K562 (cell line): ENCODE results near the gene MTHFR. TPM values are rescaled to one million over a fixed set of nuclear protein-coding genes. Genes with fewer than 3 reads are reported as not detected.

ENCODE experiments used
- BRD9 ChIP-seq: fragments of 450-650 bp; IDR thresholded peaks from 2 replicates; pipeline ENCODE4 v1.6.1; 2018; ENCODE audit warnings: low read depth; ENCODE audit not compliant: partially characterized antibody
- CBFB ChIP-seq: sonication (generic); formaldehyde crosslinking; IDR thresholded peaks from 2 replicates; pipeline ENCODE4 v1.4.0; 2020; ENCODE audit warnings: mild to moderate bottlenecking, missing genetic modification reagents
- CUX1 ChIP-seq: fragments of 200-800 bp; sonication (Bioruptor generic); IDR thresholded peaks from 2 replicates; pipeline ENCODE4 v1.6.1; 2016; ENCODE audit warnings: missing genetic modification characterization, missing compliant biosample characterization
- DMBX1 ChIP-seq: fragments of 250-450 bp; sonication (Bioruptor Pico); IDR thresholded peaks from 2 replicates; pipeline ENCODE4 v1.8.0; 2022; ENCODE audit warnings: inconsistent platforms, mild to moderate bottlenecking, moderate library complexity, borderline replicate concordance
- EP400 ChIP-seq: fragments of 450-650 bp; IDR thresholded peaks from 2 replicates; pipeline ENCODE4 v1.6.1; 2017; ENCODE audit warnings: antibody characterized with exemption, mild to moderate bottlenecking, moderate library complexity
- FOXJ3 ChIP-seq: sonication (generic); formaldehyde crosslinking; IDR thresholded peaks from 2 replicates; pipeline ENCODE4 v1.4.0; 2020; ENCODE audit warnings: mild to moderate bottlenecking, missing genetic modification reagents
- GTF3C2 ChIP-seq: IDR thresholded peaks from 3 replicates; pipeline ENCODE4 v1.6.1; 2011; ENCODE audit warnings: borderline replicate concordance, mild to moderate bottlenecking, moderate library complexity; ENCODE audit not compliant: insufficient read length; ENCODE audit errors: extremely low read depth
- HOMEZ ChIP-seq: fragments of 250-450 bp; sonication (Bioruptor Pico); IDR thresholded peaks from 2 replicates; pipeline ENCODE4 v1.4.0; 2020; ENCODE audit warnings: mild to moderate bottlenecking, moderate library complexity
- POLR2G ChIP-seq: fragments of 200-400 bp; formaldehyde crosslinking; IDR thresholded peaks from 2 replicates; pipeline ENCODE4 v1.6.1; 2017; ENCODE audit warnings: low read depth, mild to moderate bottlenecking, antibody characterized with exemption, low read length, moderate library complexity
- PRPF4 ChIP-seq: fragments of 200-400 bp; formaldehyde crosslinking; IDR thresholded peaks from one replicate; pipeline ENCODE4 v1.6.1; 2017; ENCODE audit warnings: low read length, low read depth, mild to moderate bottlenecking; ENCODE audit not compliant: insufficient read depth, poor library complexity, severe bottlenecking
- SP1 ChIP-seq: sonication (generic); formaldehyde crosslinking; IDR thresholded peaks from 2 replicates; pipeline ENCODE4 v1.8.1; 2022; ENCODE audit warnings: mild to moderate bottlenecking, missing genetic modification reagents
- U2AF2 ChIP-seq: fragments of 200-400 bp; formaldehyde crosslinking; optimal IDR thresholded peaks from 2 replicates; pipeline ENCODE3; 2017; ENCODE audit warnings: low read depth, mild to moderate bottlenecking, low read length
- XRCC5 ChIP-seq: fragments of 200-400 bp; formaldehyde crosslinking; IDR thresholded peaks from 2 replicates; pipeline ENCODE4 v1.6.1; 2017; ENCODE audit warnings: low read depth, mild to moderate bottlenecking, low read length
- ZNF431 ChIP-seq: sonication (generic); formaldehyde crosslinking; IDR thresholded peaks from 2 replicates; pipeline ENCODE4 v1.8.0; 2022; ENCODE audit warnings: mild to moderate bottlenecking, missing genetic modification reagents
- ZNF589 ChIP-seq: fragments of 200-800 bp; sonication (Bioruptor generic); IDR thresholded peaks from 2 replicates; pipeline ENCODE4 v1.6.1; 2016; ENCODE audit warnings: low read depth, missing genetic modification characterization, missing compliant biosample characterization
- polyA plus RNA-seq, 8 experiments: library from polyadenylated mRNA; depleted of rRNA in 4 of 8; stranded (reverse) in 5 of 8; unstranded in 3 of 8; fragments of >200 nt; fragmentation: Nextera tagmentation in 2 of 8; fragmentation: Illumina TruSeq in 1 of 8; extraction: Ambion mirVana in 2 of 8; extraction: Trizol in 1 of 8; gene quantifications; 2 replicates each; pipeline versions ENCODE4 v1.2.1 to v1.2.3, GENCODE V29; 2011 to 2014; ENCODE audit warnings: inconsistent platforms in 1 of 8, missing spikeins in 1 of 8
- total RNA-seq, 7 experiments: library from RNA; depleted of rRNA in 6 of 7; stranded (reverse); fragments of >200 nt in 6 of 7; fragmentation: Illumina TruSeq in 2 of 7; extraction: Trizol in 2 of 7; gene quantifications; 2 replicates each; pipeline versions ENCODE4 v1.2.1 to v1.2.3, GENCODE V29; 2011 to 2021; ENCODE audit warnings: low replicate concordance in 1 of 7
- TF ChIP-seq, protein P1 (sequence below): sonication (generic); formaldehyde crosslinking; IDR thresholded peaks from 2 replicates; pipeline ENCODE4 v1.9.0; 2022; ENCODE audit warnings: mild to moderate bottlenecking, missing genetic modification reagents

The MTHFR gene
- total and polyA plus RNA-seq, 9 of the 15 experiments (the other 6 are each of a cell fraction or from before 2014, with no cell fraction given), result 5.0 to 104 (median 62.6) TPM

GRCh38 chr1:11800756-11801433, 4.9 kb downstream of the MTHFR start (continued):
- TF ChIP-seq, protein P1, sequence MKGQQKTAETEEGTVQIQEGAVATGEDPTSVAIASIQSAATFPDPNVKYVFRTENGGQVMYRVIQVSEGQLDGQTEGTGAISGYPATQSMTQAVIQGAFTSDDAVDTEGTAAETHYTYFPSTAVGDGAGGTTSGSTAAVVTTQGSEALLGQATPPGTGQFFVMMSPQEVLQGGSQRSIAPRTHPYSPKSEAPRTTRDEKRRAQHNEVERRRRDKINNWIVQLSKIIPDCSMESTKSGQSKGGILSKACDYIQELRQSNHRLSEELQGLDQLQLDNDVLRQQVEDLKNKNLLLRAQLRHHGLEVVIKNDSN (CRISPR knock-in tag), result peak; percentile 58; the same call in 1 of the 2 replicates
- TF ChIP-seq ZNF431 (CRISPR knock-in tag), result no peak
- no peak for TF ChIP-seq BRD9
- TF ChIP-seq DMBX1, result peak; percentile 87
- no peak for TF ChIP-seq HOMEZ (CRISPR knock-in tag)
- no peak for TF ChIP-seq EP400
- no peak for TF ChIP-seq FOXJ3 (CRISPR knock-in tag)
- TF ChIP-seq PRPF4, result no peak
- TF ChIP-seq CUX1 (CRISPR knock-in tag), result no peak
- TF ChIP-seq SP1, result no peak
- peak; percentile 42; the same call in 1 of the 2 replicates for TF ChIP-seq ZNF589 (CRISPR knock-in tag)
- peak; percentile 54; the same call in 1 of the 2 replicates for TF ChIP-seq CBFB (CRISPR knock-in tag)
- TF ChIP-seq U2AF2, result no peak
- peak; percentile 69 for TF ChIP-seq POLR2G
- TF ChIP-seq GTF3C2, result no peak
- 0 out of 2 replicates have a peak, but pooled peaks have one; percentile 37 for TF ChIP-seq XRCC5
